Activated CD8-positive, alpha-beta T cell treated with anti-CD3 and anti-CD28 coated beads for 36 hours (primary cell): ENCODE measurements around the gene AGAP1. TPM values are rescaled to one million over a fixed set of nuclear protein-coding genes. Genes with fewer than 3 reads are reported as not detected.

Experiments
- ATAC-seq: fragments of 200-7000 bp; cut with Tn5 transposase; one replicate; pipeline ENCODE4 v1.10.0; 2021; ENCODE audit warnings: mild to moderate bottlenecking, moderate library complexity
- CTCF ChIA-PET: fragments of 350-600 bp; sonication (Branson Sonifier 250); formaldehyde crosslinking; loops from one replicate; lab custom pipeline; 2021; ENCODE audit warnings: antibody characterized with exemption; lab: Charles Lee
- POLR2A ChIA-PET: fragments of 350-600 bp; sonication (Branson Sonifier 250); formaldehyde crosslinking; loops from one replicate; lab custom pipeline; 2021; ENCODE audit warnings: antibody characterized with exemption; lab: Charles Lee
- DNase-seq: peaks from one replicate; pipeline ENCODE4 v3.0.0-alpha.2; 2020
- H3K27ac Mint-ChIP-seq: one replicate; pipeline ENCODE4 v1.8.0; 2021; ENCODE audit warnings: mild to moderate bottlenecking, mixed read lengths
- H3K27me3 Mint-ChIP-seq: one replicate; pipeline ENCODE4 v1.8.0; 2021; ENCODE audit warnings: mixed read lengths
- H3K36me3 Mint-ChIP-seq: one replicate; pipeline ENCODE4 v1.8.0; 2021; ENCODE audit warnings: low read depth, mixed read lengths
- H3K4me1 Mint-ChIP-seq: one replicate; pipeline ENCODE4 v1.8.0; 2021; ENCODE audit warnings: low read depth, mixed read lengths
- H3K4me3 Mint-ChIP-seq: one replicate; pipeline ENCODE4 v1.8.0; 2021; ENCODE audit warnings: mild to moderate bottlenecking, moderate library complexity, mixed read lengths
- H3K9me3 Mint-ChIP-seq: one replicate; pipeline ENCODE4 v1.8.0; 2021; ENCODE audit warnings: mixed read lengths
- intact Hi-C: fragments of 100-400 bp; cut with micrococcal nuclease; formaldehyde crosslinking; loops from one replicate; pipeline ENCODE4 v1.10.0; 2022
- total RNA-seq, 2 experiments: library from RNA; stranded (reverse); gene quantifications; one replicate each; pipeline ENCODE4 v1.2.3, GENCODE V29; 2021
- TF ChIP-seq, protein P1 (sequence below): fragments of 200-600 bp; IDR thresholded peaks from one replicate; pipeline ENCODE4 v1.8.0; 2022; ENCODE audit warnings: antibody characterized with exemption, mild to moderate bottlenecking

The AGAP1 gene
- total RNA-seq, 2 experiments from 2014 or later, result 2.5 to 2.9 TPM

DNA sequence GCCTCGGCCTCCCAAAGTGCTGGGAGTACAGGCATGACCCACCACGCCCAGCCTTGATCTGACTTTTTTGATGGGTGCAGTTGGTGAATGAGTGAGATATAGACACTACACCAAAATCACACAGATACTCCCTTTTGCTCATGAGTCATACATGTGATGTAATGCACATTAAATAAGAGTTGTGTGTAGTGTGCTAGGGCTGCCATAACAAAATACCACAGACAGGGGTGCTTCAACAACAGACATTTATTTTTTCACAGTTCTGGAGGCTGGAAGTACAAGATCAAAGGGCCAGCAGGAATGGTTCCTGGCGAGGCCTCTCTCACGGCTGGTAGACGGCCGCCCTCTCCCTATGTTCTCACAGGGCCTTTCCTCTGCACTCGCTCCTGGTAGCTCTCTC, 627.7 kb downstream of the AGAP1 start:
- CTCF ChIA-PET, result no interaction called here
- ATAC-seq, result no peak

DNA sequence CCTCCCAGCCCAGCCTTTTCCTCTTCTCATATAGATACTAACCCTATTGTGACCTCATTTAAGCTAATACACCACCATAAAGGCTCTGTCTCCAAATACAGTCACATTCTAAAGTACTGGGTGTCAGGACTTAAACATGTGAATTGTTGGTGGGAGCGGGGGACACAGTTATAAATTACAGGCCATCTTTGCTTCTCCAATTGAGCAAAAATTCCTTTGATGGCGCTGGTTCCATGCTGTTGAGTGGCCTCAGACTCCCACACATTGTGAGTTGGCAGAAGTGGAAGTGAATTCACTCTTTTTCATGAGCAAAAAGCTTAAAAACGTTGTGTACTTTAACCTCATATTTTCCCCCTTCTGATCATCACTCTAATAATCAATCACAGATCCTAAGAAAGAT, 628.4 kb downstream of the AGAP1 start:
- no peaks in the 10 kb centered on the region for H3K4me1 Mint-ChIP-seq
- CTCF ChIA-PET, result no interaction called here
- H3K27me3 Mint-ChIP-seq, result peaks cover 6% of the 10 kb centered on the region
- ATAC-seq, result no peak
- H3K4me3 Mint-ChIP-seq, result no peak overlapping the region
- intact Hi-C loops, result no loop called here
- H3K36me3 Mint-ChIP-seq, result no peaks in the 10 kb centered on the region
- TF ChIP-seq, protein P1, sequence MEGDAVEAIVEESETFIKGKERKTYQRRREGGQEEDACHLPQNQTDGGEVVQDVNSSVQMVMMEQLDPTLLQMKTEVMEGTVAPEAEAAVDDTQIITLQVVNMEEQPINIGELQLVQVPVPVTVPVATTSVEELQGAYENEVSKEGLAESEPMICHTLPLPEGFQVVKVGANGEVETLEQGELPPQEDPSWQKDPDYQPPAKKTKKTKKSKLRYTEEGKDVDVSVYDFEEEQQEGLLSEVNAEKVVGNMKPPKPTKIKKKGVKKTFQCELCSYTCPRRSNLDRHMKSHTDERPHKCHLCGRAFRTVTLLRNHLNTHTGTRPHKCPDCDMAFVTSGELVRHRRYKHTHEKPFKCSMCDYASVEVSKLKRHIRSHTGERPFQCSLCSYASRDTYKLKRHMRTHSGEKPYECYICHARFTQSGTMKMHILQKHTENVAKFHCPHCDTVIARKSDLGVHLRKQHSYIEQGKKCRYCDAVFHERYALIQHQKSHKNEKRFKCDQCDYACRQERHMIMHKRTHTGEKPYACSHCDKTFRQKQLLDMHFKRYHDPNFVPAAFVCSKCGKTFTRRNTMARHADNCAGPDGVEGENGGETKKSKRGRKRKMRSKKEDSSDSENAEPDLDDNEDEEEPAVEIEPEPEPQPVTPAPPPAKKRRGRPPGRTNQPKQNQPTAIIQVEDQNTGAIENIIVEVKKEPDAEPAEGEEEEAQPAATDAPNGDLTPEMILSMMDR, result no peak
- H3K9me3 Mint-ChIP-seq, result no peaks in the 10 kb centered on the region
- no peak overlapping the region for H3K27ac Mint-ChIP-seq
- no peak for DNase-seq
- POLR2A ChIA-PET, result no interaction called here

More for the DNA sequence above, 627.7 kb downstream of the AGAP1 start:
- Mint-ChIP-seq H3K9me3 (no peaks in the 10 kb centered on the region), H3K4me3 (no peak overlapping the region), H3K36me3 (no peaks in the 10 kb centered on the region), H3K27ac (no peak overlapping the region), H3K4me1 (no peaks in the 10 kb centered on the region), H3K27me3 (peaks cover 6% of the 10 kb centered on the region)
- POLR2A ChIA-PET, result no interaction called here
- no peak for DNase-seq
- TF ChIP-seq, protein P1, result no peak
- intact Hi-C loops, result no loop called here

DNA sequence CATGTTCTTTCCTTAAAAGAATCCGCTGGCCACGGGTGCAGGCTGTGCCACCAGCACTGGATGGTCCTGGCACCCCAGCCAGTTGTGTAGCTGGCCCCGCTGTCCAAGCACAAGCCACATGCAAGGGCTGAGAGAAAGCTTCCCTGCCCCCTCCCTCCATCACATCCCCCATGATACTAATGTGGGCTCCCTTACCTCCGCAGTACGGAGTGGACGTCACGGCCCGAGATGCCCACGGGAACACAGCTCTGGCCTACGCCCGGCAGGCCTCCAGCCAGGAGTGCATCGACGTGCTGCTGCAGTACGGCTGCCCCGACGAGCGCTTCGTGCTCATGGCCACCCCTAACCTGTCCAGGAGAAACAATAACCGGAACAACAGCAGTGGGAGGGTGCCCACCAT, 629.9 kb downstream of the AGAP1 start:
- intact Hi-C loops, result no loop called here
- CTCF ChIA-PET, result no interaction called here
- Mint-ChIP-seq H3K4me3 (no peak overlapping the region), H3K27ac (no peak overlapping the region), H3K36me3 (no peaks in the 10 kb centered on the region), H3K9me3 (no peaks in the 10 kb centered on the region), H3K4me1 (no peaks in the 10 kb centered on the region), H3K27me3 (peaks cover 3% of the 10 kb centered on the region)
- no peak for ATAC-seq
- DNase-seq, result no peak
- POLR2A ChIA-PET, result no interaction called here
- TF ChIP-seq, protein P1, result no peak

DNA sequence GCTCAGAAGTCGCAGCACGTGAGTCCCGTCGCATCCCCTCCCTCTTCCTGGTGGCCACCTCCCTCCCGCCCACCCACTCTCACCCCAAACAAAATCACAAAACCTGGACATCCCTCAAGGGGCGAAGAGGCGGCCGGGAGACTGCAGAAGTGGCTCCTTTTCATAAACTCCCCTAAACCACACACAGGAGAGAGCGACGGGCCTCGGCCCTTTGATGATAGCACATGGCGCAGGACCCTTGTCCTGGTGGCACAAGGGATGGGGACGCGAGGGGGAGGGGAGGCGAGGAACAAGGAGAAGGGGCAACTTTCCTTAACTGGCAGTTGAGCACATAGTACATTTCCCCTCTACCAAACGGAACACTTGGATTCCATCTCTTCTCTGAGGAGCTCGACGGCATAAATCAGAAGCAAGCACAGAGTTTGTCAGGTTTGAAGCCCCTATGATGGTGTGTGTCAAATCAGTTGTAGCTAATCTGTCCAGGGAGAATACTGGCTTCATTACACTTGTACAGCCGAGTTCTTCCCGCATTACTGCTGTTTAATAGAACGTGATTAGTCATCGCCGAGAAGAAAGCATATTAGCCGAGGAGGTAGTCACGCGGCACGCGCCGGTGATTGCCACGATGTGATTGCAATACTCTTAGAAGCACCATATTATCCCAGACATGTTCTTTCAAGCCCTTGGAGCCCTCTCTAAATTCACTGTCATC, 630.5 kb downstream of the AGAP1 start:
- Mint-ChIP-seq H3K9me3 (no peaks in the 10 kb centered on the region), H3K4me1 (no peaks in the 10 kb centered on the region), H3K4me3 (no peak overlapping the region), H3K27me3 (peaks cover 1% of the 10 kb centered on the region), H3K36me3 (no peaks in the 10 kb centered on the region), H3K27ac (no peak overlapping the region)
- ChIA-PET POLR2A (no interaction called here), CTCF (no interaction called here)
- DNase-seq, result no peak
- TF ChIP-seq, protein P1, result no peak
- intact Hi-C loops, result no loop called here
- no peak for ATAC-seq

DNA sequence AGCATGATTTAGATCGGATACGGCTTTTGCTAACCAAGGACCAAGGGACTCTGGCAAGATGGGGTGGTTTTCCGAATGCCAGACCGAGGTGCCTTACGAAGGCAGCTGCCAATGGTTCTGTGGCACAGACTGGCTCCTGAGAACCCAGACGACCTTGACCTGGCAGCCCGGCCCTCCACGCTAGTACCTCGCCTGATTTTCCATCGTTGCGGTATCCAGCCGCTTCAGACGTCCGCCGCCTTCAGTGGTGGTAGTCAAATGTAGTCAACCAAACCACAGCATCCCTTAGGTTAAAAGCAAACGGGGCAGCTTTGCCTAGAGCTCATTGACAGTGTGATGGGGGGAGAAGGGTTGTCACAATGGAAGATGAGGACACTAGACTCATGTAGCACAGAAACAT, 631.7 kb downstream of the AGAP1 start:
- CTCF ChIA-PET, result interaction anchor here (1.0 kb wide), 1 partner anchor 50 kb away, joined by 3 read pairs; no protein-coding TSS in a partner anchor
- TF ChIP-seq, protein P1, result no peak
- Mint-ChIP-seq H3K27ac (no peak overlapping the region), H3K36me3 (no peaks in the 10 kb centered on the region), H3K9me3 (no peaks in the 10 kb centered on the region), H3K4me1 (no peaks in the 10 kb centered on the region), H3K27me3 (no peaks in the 10 kb centered on the region), H3K4me3 (no peak overlapping the region)
- DNase-seq, result no peak
- POLR2A ChIA-PET, result no interaction called here
- no peak for ATAC-seq
- intact Hi-C loops, result no loop called here
